Activated CD4-positive, alpha-beta memory T cell treated with anti-CD3 and anti-CD28 coated beads for 36 hours (primary cell): Measurements from ENCODE around the gene LRRC4B. TPM values are rescaled to one million over a fixed set of nuclear protein-coding genes. Genes with fewer than 3 reads are reported as not detected.

Source experiments
- CTCF ChIA-PET: fragments of 350-600 bp; sonication (Branson Sonifier 250); formaldehyde crosslinking; loops from one replicate; lab custom pipeline; 2021; ENCODE audit warnings: antibody characterized with exemption, inconsistent platforms; lab: Charles Lee
- POLR2A ChIA-PET: fragments of 350-600 bp; sonication (Branson Sonifier 250); formaldehyde crosslinking; loops from one replicate; lab custom pipeline; 2021; ENCODE audit warnings: antibody characterized with exemption; lab: Charles Lee
- DNase-seq: peaks from one replicate; pipeline ENCODE4 v3.0.0-alpha.2; 2020
- H3K27ac Mint-ChIP-seq: one replicate; pipeline ENCODE4 v1.8.0; 2021; ENCODE audit warnings: mixed read lengths
- H3K27me3 Mint-ChIP-seq: one replicate; pipeline ENCODE4 v1.8.0; 2021; ENCODE audit warnings: mixed read lengths
- H3K36me3 Mint-ChIP-seq: one replicate; pipeline ENCODE4 v1.8.0; 2021; ENCODE audit warnings: mixed read lengths
- H3K4me1 Mint-ChIP-seq: one replicate; pipeline ENCODE4 v1.8.0; 2021; ENCODE audit warnings: low read depth, mixed read lengths
- H3K4me3 Mint-ChIP-seq: one replicate; pipeline ENCODE4 v1.8.0; 2021; ENCODE audit warnings: mild to moderate bottlenecking, mixed read lengths
- H3K9me3 Mint-ChIP-seq: one replicate; pipeline ENCODE4 v1.8.0; 2021; ENCODE audit warnings: mixed read lengths
- intact Hi-C: fragments of 100-400 bp; cut with micrococcal nuclease; formaldehyde crosslinking; loops from one replicate; pipeline ENCODE4 v1.15.1; 2023
- total RNA-seq, 2 experiments: library from RNA; stranded (reverse); gene quantifications; one replicate each; pipeline ENCODE4 v1.2.3, GENCODE V29; 2021

LRRC4B gene
- total RNA-seq, 2 experiments from 2014 or later, result not detected

DNA sequence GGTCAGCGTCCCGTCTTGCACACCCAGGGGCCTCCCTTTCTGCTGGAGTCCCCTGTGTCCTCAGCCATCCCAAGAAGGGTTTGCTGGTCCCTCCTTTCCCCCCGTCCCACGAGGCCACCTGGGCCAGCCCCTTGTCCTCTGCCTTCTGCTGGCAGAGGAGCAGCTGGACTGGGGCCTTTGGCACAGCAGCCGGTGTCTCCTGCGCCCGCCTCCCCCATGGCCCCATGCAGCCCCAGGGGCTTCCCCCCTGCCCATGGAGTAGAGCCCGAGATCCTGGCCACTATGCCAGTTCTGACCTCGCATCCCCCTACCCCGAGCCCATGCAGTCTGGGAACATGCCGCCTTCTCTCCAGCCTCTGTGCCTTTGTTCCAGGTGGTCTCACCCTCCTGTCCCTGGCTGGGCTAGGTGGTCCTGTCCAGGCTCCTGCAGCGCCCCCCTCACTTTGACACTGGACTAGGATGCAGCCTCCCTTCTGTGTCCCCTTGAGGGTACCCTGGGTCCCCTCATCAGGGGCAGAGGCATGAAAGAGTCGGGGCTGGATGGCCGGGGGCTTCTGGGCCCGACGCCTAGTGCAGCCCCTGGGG is 85.9 kb downstream of the LRRC4B start:
- peaks cover 5% of the 10 kb centered on the region for H3K9me3 Mint-ChIP-seq
- CTCF ChIA-PET, result interaction anchor here (1.9 kb wide), 1 partner anchor 74 kb away, joined by 6 read pairs; no protein-coding TSS in a partner anchor
- H3K36me3 Mint-ChIP-seq, result peaks cover 25% of the 10 kb centered on the region

DNA sequence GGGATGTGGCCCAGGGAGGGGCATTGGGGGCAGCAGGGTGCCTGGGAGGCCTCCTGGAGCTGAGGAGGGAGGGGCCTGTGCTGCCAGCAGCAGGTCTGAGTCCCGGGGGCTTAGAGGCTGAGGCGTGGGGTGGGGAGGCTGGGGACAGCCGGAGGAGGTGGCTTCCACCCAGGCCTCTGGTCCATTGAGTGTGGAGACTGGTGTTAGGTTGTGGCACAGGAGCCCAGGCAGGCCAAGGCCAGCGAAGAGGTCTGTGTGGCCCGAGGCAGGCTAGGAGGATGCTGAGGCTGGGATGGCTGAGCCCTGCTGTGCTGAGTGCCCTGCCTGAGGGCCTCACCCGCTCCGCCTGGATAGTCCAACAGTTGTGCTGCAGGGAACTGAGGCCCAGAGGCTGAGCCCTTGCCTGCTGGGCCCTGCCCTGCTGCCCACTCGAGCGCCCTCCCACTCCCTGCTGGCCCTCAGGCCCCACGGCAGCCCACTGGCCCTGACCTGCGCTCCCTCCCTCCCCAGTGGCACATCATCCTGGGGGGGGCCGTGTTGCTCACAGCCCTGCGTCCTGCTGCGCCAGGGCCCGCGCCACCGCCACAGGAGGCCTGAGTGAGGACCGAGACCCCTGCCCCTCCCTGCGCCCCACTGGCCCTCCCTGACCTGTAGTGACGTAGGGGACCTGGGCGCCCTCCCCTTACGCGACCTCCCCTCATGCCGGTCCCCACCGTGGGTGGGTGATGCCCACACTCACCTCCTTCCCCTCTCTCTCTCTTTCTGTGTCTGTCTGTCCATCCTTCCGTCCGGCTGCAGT is 86.7 kb downstream of the LRRC4B start:
- Mint-ChIP-seq H3K4me3 (no peak overlapping the region), H3K27ac (no peak overlapping the region), H3K9me3 (peaks cover 2% of the 10 kb centered on the region), H3K4me1 (peaks cover 20% of the 10 kb centered on the region), H3K27me3 (no peaks in the 10 kb centered on the region), H3K36me3 (peaks cover 29% of the 10 kb centered on the region)
- CTCF ChIA-PET, result no interaction called here
- intact Hi-C loops, result no loop called here
- DNase-seq, result no peak
- POLR2A ChIA-PET, result no interaction called here

More for the DNA sequence above, 85.9 kb downstream of the LRRC4B start:
- no peak for DNase-seq
- Mint-ChIP-seq H3K4me1 (peaks cover 14% of the 10 kb centered on the region), H3K27me3 (no peaks in the 10 kb centered on the region), H3K4me3 (no peak overlapping the region), H3K27ac (no peak overlapping the region)
- POLR2A ChIA-PET, result no interaction called here
- intact Hi-C loops, result no loop called here

DNA sequence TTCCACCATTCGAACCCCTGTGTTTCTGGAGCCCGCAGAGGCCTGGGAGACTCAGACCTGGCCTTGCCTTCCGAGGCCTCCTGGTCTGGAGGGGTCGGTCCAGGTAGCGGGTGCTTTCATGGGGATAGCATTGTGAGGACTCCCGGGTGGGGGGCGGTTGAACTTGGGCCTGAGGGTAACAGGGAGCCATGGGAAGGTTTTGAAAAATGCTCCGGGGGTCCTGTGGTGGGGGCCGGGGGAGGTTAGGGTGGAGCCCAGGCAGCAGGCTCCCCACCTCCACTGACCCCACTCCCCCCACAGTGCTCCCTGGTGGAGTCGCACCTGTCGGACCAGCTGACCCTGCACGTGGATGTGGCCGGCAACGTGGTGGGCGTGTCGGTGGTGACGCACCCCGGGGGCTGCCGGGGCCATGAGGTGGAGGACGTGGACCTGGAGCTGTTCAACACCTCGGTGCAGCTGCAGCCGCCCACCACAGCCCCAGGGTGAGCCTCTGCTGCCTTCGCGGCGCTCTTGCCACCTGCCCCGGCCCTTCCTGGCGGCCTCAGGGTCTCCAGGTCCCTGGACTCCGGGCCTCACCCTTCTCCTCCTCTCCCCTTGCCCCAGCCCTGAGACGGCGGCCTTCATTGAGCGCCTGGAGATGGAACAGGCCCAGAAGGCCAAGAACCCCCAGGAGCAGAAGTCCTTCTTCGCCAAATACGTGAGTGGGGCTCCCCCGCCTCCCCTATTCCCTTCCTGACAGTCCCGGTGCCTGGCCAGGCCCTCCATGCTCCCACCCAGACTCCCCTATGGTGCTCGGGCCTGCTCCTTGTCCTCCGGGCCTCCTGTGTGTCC is 87.7 kb downstream of the LRRC4B start:
- Mint-ChIP-seq H3K36me3 (peaks cover 30% of the 10 kb centered on the region), H3K27me3 (no peaks in the 10 kb centered on the region), H3K4me3 (no peak overlapping the region), H3K9me3 (no peaks in the 10 kb centered on the region), H3K27ac (no peak overlapping the region), H3K4me1 (peaks cover 22% of the 10 kb centered on the region)
- POLR2A ChIA-PET, result no interaction called here
- CTCF ChIA-PET, result no interaction called here
- no peak for DNase-seq
- intact Hi-C loops, result no loop called here

DNA sequence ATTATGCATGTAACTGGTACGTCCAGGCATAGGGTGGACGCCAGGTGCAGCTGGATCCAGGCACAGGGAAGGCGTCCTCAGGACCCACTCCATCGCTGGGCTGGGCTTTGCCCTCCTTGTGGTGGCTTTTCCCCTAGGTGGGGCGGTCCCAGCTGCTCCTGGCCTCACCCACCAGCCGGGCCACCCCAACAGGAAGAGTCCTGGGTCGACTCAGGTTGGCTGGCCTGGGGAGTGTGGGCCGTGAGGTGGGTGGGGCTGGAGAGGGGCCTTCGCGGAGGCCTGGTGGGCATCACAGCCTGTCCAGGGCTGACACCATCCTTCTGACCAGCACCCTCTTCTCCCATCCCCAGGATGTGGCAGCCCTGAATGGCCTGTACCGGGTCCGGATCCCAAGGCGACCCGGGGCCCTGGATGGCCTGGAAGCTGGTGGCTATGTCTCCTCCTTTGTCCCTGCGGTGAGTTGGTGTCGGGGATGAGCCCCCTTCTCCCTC is 88.4 kb downstream of the LRRC4B start:
- POLR2A ChIA-PET, result no interaction called here
- intact Hi-C loops, result no loop called here
- H3K27ac Mint-ChIP-seq, result no peak overlapping the region
- CTCF ChIA-PET, result interaction anchor here (0.7 to 1.7 kb wide), 2 partner anchors 111 to 128 kb away, joined by 3 to 8 read pairs; no protein-coding TSS in a partner anchor
- H3K9me3 Mint-ChIP-seq, result no peaks in the 10 kb centered on the region
- H3K4me3 Mint-ChIP-seq, result no peak overlapping the region
- peaks cover 22% of the 10 kb centered on the region for H3K4me1 Mint-ChIP-seq
- H3K36me3 Mint-ChIP-seq, result peaks cover 27% of the 10 kb centered on the region
- H3K27me3 Mint-ChIP-seq, result no peaks in the 10 kb centered on the region
- no peak for DNase-seq

DNA sequence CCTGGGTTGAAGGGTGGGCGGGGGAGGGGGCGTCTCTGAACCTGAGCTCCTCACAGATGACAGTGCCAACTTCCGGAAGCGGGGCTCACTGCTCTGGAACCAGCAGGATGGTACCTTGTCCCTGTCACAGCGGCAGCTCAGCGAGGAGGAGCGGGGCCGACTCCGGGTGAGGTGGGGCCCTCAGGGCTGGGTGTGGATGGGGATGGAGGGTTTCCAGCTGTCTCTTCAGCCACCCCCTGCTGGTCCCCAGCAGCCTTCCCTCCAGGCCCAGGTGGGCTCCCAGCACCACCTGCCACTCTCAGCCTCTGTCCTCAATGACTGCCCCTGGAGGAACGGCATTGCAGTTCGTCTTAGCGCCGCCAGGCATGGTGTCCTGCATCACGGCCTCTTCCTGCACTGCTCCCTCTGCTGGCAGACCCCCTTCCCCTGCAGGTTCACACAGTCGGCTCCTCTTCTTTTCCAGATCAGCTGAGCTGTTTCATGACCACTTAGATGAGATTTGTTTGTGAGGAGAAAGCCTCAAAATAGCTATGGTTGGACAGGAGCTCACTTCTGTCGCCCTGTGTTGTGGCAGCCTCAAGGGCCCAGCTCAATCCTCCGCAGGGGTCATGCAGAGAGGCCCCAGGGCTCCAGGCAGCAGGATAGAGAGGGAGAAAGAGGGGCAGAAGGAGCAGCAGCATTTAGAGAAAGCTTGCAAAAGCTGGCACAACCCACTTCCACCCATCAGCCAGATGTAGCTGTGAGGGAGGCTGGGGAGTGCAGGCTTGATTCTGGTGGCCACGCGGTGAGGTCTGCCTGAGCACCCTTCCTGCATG is 89.1 kb downstream of the LRRC4B start:
- Mint-ChIP-seq H3K27ac (no peak overlapping the region), H3K4me3 (no peak overlapping the region), H3K27me3 (no peaks in the 10 kb centered on the region), H3K4me1 (peaks cover 22% of the 10 kb centered on the region), H3K9me3 (no peaks in the 10 kb centered on the region), H3K36me3 (peaks cover 27% of the 10 kb centered on the region)
- ChIA-PET CTCF (interaction anchor here (0.6 to 1.7 kb wide), 6 partner anchors 7 to 229 kb away, joined by 3 to 8 read pairs (median 4); no protein-coding TSS in a partner anchor), POLR2A (interaction anchor here (1.0 kb wide), 1 partner anchor 32 kb away, joined by 3 read pairs; the partner anchor contains the start of gene JOSD2)
- intact Hi-C loops, result no loop called here
- peak; percentile 26 for DNase-seq

DNA sequence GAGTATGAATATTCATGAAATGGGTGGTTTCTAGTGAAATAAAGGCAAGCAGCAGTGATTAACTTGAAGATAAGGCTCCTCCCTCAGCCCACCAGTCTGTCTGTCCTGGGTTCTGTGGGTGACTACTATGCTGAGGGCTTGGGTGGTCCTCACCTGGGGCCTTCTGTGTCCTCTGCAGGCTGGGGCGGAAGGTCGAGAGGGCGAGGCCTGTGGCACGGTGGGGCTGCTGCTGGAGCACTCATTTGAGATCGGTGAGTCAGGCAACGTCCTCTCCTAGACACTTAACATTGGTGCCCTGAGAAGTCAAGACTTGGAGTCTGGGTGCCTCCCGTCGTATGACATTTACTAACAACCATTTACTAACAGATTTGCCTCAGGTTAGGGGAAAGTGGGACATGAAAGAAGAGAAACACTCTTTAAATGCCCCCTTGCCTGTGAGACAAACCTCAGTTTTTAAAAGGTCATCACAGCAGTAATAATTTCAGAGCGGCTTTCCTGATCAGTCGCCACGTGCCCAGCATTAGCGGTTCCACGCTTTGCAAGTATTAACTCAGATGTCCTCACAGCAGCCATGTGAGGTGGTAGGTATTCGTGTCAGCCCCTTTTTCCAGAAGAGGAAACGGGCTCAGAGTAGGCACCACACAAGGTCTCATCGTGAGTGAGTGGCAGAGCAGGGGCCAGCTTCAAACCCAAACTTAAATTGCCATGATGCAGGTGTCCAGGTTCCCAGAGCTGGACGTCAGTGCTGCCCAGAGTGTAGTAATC is 90.3 kb downstream of the LRRC4B start:
- Mint-ChIP-seq H3K36me3 (peaks cover 21% of the 10 kb centered on the region), H3K4me3 (peak overlapping the region; percentile 93), H3K27ac (peak overlapping the region; percentile 7), H3K4me1 (peaks cover 22% of the 10 kb centered on the region), H3K9me3 (no peaks in the 10 kb centered on the region), H3K27me3 (no peaks in the 10 kb centered on the region)
- ChIA-PET POLR2A (interaction anchor here (1.0 kb wide), 1 partner anchor 33 kb away, joined by 3 read pairs; the partner anchor contains the start of gene JOSD2), CTCF (interaction anchor here (0.6 to 1.7 kb wide), 5 partner anchors 9 to 230 kb away, joined by 3 to 8 read pairs (median 5); no protein-coding TSS in a partner anchor)
- intact Hi-C loops, result loop anchor here (2.0 kb wide), 1 partner anchor 101 kb away; the partner anchor contains the start of gene NR1H2
- no peak for DNase-seq

DNA sequence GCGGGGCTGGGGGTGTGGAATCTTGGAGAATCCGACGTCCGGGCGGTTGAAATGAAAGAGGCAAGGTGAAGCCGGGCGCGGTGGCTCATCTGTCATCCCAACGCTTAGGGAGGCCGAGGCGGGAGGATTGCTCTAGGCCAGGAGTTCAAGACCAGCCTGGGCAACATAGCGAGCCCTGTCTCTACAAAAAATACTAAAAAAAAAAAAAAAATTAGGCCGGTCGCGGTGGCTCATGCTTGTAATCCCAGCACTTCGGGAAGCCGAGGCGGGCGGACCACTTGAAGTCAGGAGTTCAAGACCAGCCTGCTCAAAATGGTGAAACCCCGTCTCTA is 91.4 kb downstream of the LRRC4B start:
- Mint-ChIP-seq H3K4me3 (peak overlapping the region; percentile 93), H3K4me1 (peaks cover 22% of the 10 kb centered on the region), H3K27me3 (no peaks in the 10 kb centered on the region), H3K9me3 (no peaks in the 10 kb centered on the region), H3K27ac (peak overlapping the region; percentile 88), H3K36me3 (peaks cover 19% of the 10 kb centered on the region)
- no peak for DNase-seq
- intact Hi-C loops, result loop anchor here (1.0 to 2.0 kb wide), 2 partner anchors 34 to 100 kb away; partner anchors contain the start of genes JOSD2 and NR1H2
- POLR2A ChIA-PET, result interaction anchor here (0.6 to 1.5 kb wide), 3 partner anchors 19 to 120 kb away, joined by 3 to 4 read pairs (median 3); partner anchors contain the start of gene JOSD2
- CTCF ChIA-PET, result no interaction called here

DNA sequence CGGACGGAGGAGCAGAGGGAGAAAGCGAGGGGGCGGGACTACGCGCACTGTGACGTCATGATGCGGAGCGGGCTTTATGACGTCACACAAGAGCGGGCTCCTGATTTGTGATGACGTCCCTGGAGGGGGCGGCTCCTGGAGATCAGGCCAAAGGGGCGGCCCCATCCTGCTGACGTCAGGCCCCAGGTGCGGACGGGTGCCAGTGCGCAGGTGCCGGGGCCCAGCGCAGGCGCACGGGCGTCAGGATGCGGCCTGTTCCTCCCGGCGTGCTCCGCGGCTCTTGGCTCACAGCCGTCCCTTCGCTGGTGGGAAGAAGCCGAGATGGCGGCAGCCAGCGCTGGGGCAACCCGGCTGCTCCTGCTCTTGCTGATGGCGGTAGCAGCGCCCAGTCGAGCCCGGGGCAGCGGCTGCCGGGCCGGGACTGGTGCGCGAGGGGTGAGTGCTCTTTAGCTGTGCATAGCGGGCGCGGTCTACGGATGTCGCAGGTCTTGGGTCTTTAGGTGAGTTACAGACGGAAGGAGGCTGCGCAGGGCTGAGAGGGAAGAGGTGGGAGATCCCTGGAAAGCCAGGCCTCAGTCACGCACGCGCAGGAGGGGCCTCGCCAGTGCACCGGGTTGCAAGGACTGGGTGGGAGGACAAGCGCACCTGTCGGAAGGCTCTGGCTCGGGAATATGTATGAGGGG is 91.9 kb downstream of the LRRC4B start, which contains the start of the genes EMC10 and GARIN5A:
Gene EMC10, plus strand, starts transcription at position 284 of the 683 bp plus-strand sequence. Its CDS starts 38 bp downstream, at position 322.
Gene GARIN5A, minus strand, starts transcription at position 625 of the 683 bp plus-strand sequence. Its CDS starts 460 bp downstream, at position 165.
- ChIA-PET POLR2A (interaction anchor here (0.6 to 1.5 kb wide), 3 partner anchors 20 to 119 kb away, joined by 3 to 4 read pairs (median 3); partner anchors contain the start of gene JOSD2), CTCF (no interaction called here)
- intact Hi-C loops, result loop anchor here (1.0 to 2.0 kb wide), 2 partner anchors 35 to 100 kb away; partner anchors contain the start of genes JOSD2 and NR1H2
- Mint-ChIP-seq H3K4me1 (peaks cover 22% of the 10 kb centered on the region), H3K9me3 (no peaks in the 10 kb centered on the region), H3K36me3 (peaks cover 19% of the 10 kb centered on the region), H3K27me3 (no peaks in the 10 kb centered on the region), H3K27ac (peak within 1 kb of the TSS; percentile 88), H3K4me3 (peak within 1 kb of the TSS; percentile 93)
- peak; percentile 97 for DNase-seq

DNA sequence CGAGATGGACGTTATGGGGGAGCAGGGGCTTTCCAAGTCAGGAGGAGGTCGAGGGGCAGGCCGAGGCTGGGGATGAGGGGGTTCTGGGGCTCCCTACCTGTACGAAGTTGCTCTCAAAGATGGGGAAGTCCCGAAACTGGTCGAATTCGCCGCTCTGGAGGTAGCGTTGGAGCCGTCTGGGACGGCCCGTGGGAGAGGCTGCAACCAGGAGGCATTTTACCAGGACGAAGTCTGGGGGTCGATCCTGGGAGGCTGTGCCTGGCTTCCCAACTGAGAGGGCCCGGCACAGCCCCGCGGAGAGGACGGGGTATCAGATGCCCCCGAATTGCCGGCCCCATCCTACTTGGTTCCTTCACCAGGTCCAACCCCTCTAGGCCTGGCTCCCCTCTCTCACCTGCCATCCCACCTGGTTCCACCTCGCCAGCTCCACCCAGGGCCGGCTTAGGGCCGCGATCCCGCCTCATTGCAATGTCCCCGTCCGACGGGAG is 92.5 kb downstream of the LRRC4B start:
- CTCF ChIA-PET, result interaction anchor here (1.5 to 2.2 kb wide), 2 partner anchors 81 to 119 kb away, joined by 3 to 6 read pairs; no protein-coding TSS in a partner anchor
- Mint-ChIP-seq H3K27ac (peak overlapping the region; percentile 88), H3K4me3 (peak overlapping the region; percentile 93), H3K4me1 (peaks cover 22% of the 10 kb centered on the region), H3K9me3 (no peaks in the 10 kb centered on the region), H3K27me3 (no peaks in the 10 kb centered on the region), H3K36me3 (peaks cover 16% of the 10 kb centered on the region)
- intact Hi-C loops, result loop anchor here (1.0 to 2.0 kb wide), 2 partner anchors 36 to 99 kb away; partner anchors contain the start of genes JOSD2 and NR1H2
- DNase-seq, result no peak
- POLR2A ChIA-PET, result interaction anchor here (1.5 kb wide), 1 partner anchor 36 kb away, joined by 4 read pairs; the partner anchor contains the start of gene JOSD2
